GM18498 (cell line): Measurements from ENCODE around the gene MRPS22.
A peak's percentile ranks its signal among the peaks of the same experiment; 100 is the strongest.
"Not testable (repeated sequence)": the region's sequence is repeated elsewhere in the genome, so short reads cannot be mapped to it uniquely, and the experiment has no call there.

Experiments
- ATAC-seq: cut with Tn5 transposase; IDR thresholded peaks from one replicate; pipeline ENCODE4 v1.9.1; 2021; ENCODE audit warnings: mild to moderate bottlenecking, moderate library complexity; ENCODE audit not compliant: unreplicated experiment

The MRPS22 gene

DNA sequence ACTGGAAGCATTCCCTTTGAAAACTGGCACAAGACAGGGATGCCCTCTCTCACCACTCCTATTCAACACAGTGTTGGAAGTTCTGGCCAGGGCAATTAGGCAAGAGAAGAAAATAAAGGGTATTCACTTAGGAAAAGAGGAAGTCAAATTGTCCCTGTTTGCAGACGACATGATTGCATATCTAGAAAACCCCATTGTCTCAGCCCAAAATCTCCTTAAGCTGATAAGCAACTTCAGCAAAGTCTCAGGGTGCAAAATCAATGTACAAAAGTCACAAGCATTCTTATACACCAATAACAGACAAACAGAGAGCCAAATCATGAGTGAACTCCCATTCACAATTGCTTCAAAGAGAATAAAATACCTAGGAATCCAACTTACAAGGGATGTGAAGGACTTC, 9.1 kb upstream of the MRPS22 start:
- ATAC-seq, result not testable (repeated sequence)

DNA sequence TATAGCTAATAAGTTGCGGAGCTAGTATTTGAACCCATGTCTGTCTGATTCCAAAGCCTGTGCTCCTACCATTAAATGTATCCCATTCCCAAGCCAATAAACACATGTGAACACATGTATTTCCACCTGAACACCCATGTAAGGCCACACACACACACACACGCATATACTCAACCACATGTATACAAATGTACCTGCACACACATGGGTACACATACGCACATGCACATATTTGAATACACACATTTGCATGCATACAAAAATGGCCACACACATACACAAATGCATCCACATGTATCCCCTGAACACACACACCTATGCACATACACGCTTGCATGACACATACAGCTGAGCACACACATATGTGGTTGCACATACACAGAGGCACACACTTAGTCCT, 5.4 kb upstream of the MRPS22 start:
- no peak for ATAC-seq

DNA sequence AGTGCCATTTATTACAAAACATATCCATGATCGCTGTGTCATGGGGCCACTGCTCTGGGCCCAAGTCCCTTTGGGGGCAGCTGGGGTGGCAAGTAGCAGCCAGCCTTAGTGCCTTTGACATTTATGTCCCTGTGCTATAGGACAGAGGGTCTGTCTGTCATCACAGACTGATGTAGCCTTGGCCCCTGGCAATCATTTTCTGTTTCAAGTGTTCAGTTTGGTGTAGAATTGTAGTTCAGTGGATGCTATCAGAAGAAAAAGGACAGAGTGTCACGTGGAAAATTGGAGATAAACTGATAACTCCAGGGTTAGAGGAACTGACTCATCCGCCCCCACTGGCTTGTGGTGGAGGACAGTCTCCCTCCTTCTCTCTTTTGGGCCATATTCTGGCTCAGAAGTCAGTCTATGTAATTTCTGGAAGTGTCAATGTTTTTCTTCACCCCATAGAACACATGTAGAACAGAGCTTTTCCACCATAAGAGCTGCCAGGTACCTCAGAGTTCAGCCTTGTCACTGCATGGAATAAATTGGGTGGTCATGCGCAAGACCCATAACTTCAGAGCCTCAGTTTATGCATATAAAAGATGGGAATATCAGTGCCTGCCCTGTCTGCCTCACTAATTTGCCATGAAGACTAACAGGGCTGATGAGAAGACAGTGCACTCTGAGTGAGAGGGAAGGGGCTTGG, 4.5 kb upstream of the MRPS22 start:
- no peak for ATAC-seq

DNA sequence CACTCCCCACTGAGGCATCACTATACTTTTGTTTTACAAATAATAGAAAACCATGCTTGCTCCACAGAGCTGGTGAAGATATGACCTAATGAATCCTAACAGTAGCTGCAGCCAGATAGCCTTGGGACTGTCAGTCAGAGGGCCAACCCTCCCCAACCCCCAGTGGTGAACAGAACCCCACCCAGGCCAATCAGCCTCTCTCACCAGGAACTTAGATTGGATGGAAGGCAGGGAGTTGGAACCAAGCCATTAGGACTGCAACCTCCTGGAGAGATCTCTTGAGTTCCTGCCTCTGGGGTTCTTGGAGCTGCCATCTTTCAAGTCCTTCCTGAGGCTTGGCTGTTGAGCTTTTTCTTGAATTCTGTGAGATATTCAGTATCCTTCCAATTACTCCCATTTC, 3.0 kb upstream of the MRPS22 start:
- ATAC-seq, result no peak

DNA sequence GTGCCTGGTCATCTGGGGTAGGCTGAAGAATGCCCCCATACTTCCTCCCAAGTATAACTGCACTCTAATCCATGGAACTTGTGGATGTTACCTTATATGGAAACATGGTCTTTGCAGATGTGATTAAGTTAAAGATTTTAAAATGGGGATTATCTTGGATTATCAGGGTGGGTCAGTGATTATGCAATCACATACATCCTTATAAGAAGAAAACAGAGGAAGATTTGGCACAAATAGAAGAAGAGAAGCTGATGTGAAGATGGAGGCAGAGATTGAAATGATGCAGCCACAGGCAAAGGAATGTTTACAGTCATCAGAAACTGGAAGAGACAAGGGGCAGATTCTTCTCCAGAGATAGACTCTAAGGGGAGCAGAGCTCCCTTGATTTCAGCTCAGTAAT, 1.8 kb upstream of the MRPS22 start:
- no peak for ATAC-seq

DNA sequence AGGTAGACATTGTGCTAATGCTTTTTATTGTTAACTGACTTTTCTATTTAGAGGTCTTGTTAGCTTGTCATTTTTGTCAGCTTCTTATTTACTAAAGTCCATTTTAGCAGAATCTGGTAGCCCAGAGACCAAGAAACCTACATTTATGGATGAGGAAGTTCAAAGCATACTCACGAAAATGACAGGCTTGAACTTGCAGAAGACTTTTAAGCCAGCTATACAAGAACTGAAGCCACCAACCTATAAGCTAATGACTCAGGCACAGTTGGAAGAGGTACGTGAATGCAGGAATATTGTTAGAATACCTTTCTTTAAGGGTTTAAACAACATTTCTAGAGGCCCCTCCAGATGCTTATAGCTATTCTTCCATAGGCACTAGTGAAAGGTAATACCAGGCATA, 3.0 kb downstream of the MRPS22 start:
- ATAC-seq, result no peak

DNA sequence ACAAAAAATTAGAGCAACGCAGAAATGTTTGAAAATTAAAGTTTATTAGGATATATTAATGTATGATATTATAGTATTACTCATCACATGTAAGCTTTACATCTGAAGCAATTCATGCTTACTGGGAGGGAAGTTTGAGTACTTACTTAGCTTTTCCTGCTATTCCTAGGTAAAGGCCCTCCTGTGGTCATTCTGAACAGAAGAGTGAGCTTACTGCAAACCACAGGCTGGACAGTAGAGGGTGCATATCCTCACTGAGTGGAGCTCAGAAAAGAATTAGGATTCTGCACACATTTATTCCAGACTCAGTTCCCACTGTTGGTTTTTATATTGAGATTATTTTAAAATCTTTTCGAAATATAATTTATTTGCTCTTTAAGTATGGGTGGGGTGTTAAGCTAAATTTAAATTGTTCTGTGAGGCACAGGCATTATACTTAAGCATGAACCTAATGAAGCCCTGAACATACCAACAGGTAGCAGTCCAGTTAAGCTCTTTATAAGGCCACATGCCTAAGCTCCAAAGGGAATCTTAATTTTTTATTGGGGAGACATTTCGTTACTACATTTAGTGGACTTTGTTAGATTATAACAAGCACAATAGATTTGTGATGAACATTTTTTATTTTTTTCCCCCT, 10.2 kb downstream of the MRPS22 start:
- ATAC-seq, result peak; percentile 57

DNA sequence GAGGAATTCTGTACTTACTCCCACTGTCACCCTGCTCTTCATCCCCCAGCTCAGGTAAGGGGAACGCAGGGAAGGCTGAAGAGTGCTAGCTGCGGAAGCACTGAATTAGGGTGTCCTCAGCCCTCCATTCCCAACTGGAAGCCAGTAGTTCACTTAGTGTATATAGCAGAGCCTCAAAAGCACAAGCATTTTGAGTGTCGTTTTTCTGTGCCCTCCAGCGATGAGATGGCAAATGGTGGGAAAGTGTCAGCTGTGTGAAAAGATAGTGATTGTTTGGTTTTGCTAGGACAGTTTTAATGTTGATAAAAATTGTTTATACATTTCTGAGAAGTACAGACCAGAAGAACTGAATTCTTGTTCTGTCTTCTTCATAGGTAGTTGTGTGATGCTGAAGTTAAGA, 10.8 kb downstream of the MRPS22 start:
- ATAC-seq, result no peak

DNA sequence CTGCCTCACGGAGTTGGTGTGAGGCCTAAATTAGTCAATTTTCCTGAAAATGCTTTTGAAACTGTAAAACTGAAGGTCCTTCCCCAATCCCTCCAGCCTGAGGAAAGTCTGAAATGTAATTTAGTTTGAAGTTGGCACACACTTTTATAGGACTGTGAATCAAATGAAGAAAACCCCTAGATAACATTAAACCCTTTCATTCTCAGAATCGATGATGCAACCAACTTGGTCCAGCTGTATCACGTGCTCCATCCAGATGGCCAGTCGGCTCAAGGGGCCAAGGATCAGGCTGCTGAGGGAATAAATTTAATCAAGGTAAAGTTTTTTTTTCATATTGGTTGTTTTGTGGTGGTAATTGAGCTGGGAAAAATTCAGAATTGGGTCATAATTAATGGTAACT, 11.7 kb downstream of the MRPS22 start:
- ATAC-seq, result no peak

DNA sequence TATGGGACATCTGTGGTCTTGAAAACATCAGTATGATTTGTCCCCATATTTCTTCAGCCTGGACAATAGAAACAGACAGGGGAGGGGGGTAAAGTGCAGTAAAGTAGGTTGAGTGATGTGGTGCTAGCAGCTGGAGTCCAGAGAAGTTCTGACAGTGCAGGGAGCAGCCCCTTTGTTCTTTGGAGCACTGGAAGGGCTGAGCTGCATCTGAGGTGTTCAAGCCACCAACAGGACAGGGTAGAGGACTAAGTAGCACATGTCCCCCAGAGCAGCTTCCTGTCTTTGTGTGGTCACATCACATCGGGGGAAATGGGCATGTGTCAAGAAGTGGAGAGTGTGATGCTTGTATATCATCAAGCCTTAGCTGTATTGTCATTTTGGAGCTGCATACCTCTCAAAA, 12.1 kb downstream of the MRPS22 start:
- ATAC-seq, result no peak

DNA sequence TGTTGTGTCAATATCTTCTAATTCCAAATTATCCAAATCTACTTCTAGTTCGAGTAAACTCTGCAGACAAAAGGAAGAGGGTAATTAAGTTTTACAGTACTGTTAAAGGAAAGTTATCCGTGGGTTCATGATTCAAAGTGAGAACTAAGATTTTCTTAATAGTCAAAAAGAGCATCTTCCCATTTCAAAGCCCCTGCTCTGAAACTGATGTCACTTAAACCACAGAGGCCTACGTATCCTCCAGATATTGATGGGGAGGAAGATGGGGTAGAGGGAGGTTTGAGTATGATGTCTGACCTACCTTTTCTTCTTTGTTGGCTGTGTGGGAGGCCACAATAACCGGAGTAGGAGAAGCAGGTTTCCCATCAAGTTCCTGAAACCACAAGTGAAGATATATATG, 14.1 kb downstream of the MRPS22 start:
- ATAC-seq, result no peak

DNA sequence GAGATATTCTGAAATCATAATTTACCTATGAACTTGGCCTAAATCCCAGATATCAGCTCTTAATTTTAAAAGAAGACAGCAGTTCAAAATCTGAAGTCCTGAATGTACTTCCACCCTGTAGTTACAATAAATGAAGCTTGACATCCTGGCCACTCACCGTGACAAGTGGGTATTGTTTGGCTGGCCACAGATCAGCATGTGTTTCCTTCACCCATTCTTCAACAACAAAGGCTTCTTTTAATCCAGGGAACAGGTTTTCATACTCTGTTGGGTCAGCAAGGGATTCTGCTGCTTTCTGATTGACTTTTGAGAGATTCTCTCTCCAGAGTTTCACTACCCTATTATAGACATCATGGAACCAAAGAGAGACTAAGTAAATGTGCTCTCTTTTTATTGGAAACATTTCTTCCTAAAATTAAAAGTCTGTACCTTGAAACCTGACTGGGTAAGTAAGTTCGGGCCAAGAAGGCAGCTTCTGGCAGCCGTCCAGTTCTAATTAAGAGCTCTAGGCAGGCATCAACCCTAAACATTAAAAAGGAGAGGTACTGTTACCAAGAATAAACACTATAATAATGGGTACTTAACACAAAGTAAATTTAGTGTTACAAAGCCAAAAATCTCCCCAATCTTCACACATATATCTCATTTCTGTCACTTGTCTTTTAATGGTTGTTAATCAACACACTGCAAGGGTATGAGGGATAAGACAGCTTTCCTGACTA, 15.2 kb downstream of the MRPS22 start:
- no peak for ATAC-seq

DNA sequence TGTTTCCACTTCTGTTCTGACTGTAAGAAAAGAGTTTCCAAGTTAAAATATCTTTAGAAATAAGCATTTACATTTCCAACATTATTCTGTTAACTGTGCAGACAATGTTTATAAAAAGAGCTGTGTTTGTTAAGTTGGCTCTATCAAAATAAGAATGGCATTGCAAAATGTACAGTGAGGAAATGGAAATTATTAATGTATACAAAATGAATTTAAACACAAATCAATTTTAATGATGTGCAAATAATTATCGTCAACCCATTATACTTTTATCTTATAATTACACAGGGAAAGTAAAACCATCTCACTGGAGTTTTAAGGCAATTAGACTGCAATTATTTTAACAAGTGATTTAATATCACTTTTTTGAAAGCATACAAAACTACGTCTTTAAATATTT, 17.5 kb downstream of the MRPS22 start:
- ATAC-seq, result no peak

DNA sequence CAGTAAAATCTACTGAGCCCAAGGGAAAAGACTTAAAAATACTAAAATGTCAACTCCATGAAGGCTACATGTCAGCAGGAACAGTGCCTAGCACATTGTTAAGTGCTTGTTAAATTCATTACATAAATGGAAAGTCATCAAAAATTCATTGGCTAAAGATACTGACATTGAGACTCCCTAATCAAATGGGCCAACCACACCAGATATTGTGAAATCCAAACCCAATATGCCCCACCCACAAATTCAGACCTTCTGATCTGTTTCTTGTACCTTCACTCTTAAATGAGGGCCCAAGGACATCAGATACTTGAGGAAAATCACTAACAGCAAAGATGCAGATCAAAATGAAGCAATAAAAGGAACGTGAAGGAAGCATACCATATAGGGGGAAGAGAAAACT, 20.7 kb downstream of the MRPS22 start:
- no peak for ATAC-seq

DNA sequence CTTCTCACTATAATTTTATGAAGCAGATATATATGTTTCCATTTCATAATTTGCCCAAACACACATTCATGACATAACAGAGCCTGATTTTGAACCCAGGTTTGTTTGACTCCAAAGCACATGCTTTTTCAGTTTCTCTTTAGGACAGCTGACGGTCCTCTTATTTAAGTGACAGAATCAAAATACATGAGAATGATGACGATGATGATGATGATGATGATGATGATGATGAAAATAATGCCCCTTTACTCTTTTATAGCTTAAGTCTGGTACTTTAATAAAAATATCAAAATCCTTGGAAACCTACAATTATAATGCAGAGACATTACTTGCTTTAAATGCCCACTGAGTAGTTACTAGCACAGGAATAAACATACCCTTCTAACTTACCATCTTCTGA, 30.3 kb downstream of the MRPS22 start:
- no peak for ATAC-seq

DNA sequence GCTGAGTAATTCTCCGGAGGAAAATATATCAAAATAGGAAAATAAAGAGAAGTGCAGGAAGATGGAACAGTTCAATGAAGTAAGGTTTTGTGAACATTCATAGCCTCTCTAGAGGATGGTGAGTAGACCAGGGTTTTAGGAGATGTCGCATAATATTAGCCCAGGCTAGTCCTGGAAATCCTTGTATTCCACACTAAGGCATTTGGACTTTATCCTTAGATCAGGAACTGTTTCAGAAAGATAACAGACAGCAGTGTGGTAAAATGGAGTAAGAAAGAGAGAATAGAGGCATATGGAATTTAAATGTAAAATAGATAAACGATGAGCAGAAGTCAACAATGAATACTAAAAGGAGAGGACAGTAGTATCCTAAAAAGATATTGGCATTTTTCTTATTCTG, 33.6 kb downstream of the MRPS22 start:
- no peak for ATAC-seq

DNA sequence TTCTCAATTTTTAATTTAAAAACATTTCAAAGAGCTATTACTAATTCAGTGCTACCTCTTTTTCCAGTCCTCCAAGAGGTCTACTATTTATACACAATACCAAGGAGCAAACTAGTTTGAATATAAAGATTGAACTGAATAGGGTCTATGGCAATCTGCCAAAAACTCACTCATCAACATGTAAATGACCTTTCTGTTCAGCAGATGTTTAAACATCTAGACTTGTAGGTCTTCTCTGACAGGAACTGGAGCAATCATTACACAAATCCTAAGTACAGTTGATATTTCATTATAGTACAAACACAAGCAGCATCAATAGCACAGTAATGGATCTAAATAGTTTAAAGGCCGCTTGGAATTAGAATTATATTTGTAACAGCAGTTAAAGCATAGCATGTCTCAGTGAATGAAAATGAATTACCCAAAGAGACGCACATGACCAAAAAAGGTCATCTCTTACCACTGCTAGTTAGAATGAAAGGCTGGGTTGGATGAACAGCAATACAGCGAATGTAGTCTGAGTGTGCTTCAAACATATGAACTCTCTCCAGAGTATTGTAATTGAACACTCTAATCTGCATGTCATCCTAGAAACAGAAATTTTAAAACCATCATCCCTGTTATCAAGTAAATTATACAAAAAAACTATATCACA, 34.9 kb downstream of the MRPS22 start:
- ATAC-seq, result no peak

DNA sequence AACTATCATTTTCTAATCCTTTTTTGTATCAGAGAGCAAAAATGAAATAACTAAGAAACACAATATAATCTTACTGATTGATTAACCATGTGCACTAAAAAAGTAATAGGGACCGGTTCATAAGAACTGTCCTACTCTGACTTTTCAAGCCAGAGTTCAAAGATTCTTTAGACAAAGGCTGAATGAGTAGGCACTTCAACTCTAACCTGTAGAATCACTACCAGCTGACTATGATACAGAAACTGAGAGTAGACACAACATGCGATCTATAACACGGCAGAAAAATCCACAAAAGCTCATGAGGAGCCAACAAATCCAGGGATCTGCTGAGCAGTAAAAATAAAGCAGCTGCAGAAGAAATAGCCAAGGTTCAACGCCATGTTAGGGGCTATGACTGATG, 36.8 kb downstream of the MRPS22 start:
- ATAC-seq, result no peak

DNA sequence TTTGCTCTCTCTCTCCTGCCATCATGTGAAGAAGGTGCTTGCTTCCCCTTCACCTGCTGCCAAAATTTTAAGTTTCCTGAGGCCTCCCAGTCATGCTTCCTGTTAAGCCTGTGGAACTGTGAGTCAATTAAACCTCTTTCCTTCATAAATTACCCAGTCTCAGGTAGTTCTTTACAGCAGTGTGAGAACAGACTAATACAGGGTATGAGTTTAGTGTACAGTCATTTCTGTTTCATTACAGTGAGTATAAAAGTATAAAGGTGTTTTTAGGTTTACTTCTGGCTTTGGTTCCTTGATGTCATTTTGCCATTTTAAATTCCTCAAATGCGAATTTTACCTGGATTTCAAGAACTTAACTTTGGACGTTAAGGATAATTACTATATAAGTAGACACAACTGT, 38.5 kb downstream of the MRPS22 start:
- not testable (repeated sequence) for ATAC-seq

DNA sequence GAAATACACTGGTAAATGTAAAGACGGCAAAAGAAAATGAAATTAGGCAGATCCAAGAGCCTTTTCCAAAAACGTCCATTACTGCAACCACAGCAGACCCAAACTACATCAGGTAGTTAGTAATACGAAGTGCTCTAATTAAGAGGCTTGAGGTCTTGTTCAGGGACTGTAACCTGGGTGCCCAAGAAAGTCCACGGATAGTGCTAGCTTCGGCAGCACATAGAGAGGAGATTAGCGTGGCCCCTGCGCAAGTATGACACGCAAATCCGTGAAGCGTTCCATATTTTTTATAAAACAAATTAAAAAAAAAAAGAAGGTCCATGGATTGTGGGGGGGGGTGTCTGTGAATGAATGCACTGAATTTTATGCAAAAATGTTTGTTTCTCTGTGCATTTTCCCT, 44.3 kb downstream of the MRPS22 start:
- ATAC-seq, result no peak

DNA sequence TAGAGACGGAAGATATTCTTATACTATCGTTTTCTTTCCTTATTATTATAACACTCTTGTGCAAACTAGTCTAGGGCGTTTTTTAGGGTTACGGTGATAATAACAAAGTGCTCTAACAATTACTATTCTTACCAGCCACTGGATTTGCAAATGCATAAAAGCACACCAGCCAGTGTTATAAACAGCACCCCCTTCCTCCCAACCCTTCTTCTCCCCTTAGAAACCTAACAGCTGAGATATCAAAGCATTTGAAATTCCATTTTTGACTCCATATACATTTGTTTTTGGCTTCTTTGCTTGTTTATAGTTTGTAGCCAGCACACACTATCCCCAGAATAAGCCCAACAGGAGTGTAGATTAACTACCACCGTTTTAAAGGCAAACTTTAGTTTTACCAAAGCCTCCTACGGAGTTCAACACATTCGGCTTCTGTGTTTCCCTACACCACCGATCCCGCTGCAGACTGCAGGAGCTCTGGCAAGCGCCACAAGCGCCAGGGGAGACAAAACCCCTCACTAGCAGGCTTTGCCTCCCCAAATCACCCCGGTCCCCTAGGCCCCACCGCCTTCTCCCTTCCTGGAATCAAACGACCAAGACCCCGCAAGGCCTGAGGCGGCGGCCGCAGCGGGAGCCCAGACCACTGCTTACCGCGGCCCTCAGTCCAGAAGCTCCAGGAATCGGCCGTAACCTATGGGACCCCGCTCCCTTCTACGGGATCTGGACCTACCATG, 45.2 kb downstream of the MRPS22 start:
- peak; percentile 37 for ATAC-seq
